GM19452 (cell line): Measurements from ENCODE around the gene LENG8.
"Not testable (repeated sequence)": the region's sequence is repeated elsewhere in the genome, so short reads cannot be mapped to it uniquely, and the experiment has no call there.

ENCODE experiments used
- ATAC-seq: cut with Tn5 transposase; IDR thresholded peaks from one replicate; pipeline ENCODE4 v1.9.1; 2021; ENCODE audit not compliant: unreplicated experiment

LENG8 gene

DNA sequence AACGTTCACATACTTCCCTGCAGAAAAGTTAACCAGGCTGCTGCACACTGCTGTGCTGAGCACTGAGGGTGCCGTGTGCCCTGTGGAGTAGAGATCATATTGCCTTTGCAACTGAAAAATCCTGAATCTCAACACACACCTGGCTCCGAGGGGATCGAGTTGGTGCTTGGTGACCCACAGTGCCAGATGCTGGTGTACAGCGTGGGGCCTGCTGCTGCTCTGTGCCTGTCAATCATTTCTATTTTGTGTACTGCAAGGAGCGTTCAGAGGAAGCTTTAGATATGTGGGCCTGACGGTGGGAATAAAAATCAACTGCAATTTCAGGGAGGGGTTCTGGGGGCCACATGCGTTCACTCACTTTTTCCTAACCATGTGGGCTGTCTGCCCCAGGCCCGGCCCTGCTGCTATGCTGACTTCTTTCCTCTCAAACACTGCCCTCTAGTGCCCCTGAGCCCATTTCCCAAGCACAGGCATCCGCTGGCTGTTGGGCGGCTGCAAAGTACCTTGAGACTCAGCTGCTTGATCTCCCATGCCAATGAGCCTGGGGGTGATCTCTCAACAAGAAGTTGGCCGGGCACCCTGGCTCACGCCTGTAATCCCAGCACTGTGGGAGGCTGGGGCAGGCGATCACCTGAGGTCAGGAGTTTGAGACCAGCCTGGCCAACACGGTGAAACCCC lies 9.7 kb upstream of the LENG8 start:
- ATAC-seq: no peak

DNA sequence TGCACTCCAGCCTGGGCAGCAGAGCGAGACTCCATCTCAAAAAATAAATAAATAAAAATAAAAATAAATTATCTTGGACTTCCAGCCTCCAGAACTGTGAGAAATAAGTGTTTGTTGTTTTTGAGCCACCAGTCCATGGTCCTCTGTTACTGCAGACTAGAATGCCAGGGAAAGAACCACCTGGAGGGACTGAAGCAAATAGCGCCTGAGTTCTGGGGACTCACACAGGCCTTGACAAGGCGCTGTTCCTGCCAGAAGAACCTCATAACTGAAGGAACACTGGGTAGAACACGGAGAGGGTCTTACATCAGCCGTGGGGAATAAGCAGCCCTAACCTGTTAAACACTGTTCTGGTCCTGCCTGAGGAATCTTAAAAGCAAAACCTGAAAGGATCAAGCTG lies 8.4 kb upstream of the LENG8 start:
- no peak for ATAC-seq

DNA sequence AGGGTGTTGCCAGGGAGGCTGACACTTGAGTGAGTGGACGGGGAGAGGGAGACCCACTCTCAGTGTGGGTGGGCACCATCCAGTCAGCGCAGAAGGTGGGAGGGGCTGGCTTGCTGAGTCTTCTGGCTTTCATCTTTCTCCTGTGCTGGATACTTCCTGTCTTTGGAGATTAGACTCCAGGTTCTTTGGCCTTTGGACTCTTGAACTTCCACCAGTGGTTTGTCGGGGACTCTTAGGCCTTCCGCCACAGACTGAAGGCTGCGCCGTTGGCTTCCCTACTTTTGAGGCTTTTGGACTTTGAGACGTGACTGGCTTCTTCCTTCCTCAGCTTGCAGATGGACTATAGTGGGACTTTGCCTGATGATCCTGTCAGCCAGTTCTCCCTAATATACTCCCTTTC lies 4.3 kb upstream of the LENG8 start:
- ATAC-seq: no peak

- not testable (repeated sequence) for ATAC-seq
Observed at GRCh38 chr19:54446349-54446748, 2.6 kb upstream of the LENG8 start.

DNA sequence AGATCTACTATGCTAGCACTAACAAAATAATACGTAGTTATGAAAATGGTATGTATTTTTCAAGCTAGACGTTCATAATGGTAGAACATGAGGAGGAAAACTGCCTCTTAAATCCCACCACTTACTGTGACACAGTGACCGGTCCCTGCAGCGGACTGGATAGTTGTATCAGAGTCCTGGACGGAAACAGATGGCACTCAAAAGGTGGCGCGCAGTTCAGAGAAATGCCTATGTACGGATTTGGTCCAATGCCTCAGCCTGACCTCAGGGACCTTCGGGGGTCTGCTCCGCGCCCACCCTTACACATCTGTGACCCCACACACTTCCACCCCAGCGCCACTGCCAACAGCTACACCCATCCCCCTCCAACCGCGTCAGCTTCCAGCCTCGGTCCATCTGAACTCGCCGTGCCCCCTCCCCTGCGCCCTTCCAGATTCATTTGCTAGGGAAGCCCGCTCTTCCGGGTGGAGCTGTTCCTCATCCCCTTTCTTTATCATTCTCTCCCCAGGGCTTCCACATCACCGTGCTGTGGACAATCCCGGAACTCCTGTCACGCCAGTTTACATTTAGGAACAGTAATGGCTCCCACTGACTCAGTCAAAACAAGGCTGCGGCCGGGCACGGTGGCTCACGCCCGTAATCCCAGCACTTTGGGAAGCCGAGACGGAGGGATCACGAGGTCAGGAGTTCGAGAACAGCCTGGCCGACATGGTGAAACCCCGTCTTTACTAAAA lies 792 bp upstream of the LENG8 start:
- ATAC-seq: peak; percentile 16

- peak; percentile 2 for ATAC-seq
Observed at GRCh38 chr19:54449701-54450069, 686 bp downstream of the LENG8 start.

- no peak for ATAC-seq
Observed at GRCh38 chr19:54451331-54451871, 2.4 kb downstream of the LENG8 start.

GRCh38 chr19:54451997-54452396 lies 3.0 kb downstream of the LENG8 start:
- ATAC-seq: no peak

DNA sequence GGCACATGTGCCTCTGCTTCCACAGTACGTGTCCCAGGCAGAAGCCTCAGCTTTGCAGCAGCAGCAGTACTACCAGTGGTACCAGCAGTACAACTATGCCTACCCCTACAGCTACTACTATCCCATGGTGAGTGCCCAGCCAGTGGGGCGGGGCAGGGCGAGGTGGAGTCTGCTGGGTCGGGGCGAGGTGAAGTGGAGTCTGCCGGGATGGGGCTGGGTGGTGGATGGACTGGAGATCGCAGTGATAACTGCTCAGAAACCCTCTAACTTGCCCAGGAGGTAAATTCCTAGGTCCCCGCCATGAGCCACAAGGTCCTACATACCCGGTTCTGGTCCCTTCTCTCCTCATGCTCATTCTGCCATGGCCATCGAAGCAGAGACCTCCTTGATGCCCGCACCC lies 3.6 kb downstream of the LENG8 start:
- no peak for ATAC-seq

DNA sequence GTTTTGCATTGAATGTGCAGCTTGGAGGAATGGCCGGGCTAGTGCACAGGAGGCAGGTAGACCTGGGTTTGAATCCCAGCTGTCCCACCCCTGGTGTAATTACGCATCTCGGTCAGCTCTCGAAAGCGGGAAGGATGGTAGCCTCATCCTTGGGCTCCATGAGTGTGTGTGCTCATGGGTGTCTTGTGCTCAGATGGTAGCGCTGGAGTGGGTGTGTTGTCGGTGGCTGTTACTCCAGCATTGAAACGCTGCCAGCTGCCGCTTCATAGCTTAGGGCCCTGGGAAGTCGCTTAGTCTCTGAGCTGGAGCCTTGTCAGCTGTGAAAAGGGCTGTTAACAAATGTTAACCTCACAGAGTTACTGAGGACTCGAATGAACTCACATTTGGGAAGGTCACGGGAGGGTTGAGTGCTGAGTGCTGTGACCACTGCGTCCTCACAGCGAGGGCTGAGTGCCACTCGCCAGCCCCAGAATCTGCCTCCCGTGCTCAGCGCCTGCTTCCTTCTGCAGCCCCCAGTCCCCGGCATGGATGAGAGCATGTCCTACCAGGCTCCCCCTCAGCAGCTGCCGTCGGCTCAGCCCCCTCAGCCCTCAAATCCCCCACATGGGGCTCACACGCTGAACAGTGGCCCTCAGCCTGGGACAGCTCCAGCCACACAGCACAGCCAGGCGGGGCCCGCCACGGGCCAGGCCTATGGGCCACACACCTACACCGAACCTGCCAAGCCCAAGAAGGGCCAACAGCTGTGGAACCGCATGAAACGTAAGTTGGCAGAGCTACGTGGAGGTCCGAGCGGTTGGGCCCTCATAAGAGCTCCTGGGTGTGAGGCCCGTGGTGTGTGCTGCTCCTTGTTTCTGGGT lies 5.2 kb downstream of the LENG8 start:
- no peak for ATAC-seq

GRCh38 chr19:54454781-54455675 lies 6.0 kb downstream of the LENG8 start:
- no peak for ATAC-seq

DNA sequence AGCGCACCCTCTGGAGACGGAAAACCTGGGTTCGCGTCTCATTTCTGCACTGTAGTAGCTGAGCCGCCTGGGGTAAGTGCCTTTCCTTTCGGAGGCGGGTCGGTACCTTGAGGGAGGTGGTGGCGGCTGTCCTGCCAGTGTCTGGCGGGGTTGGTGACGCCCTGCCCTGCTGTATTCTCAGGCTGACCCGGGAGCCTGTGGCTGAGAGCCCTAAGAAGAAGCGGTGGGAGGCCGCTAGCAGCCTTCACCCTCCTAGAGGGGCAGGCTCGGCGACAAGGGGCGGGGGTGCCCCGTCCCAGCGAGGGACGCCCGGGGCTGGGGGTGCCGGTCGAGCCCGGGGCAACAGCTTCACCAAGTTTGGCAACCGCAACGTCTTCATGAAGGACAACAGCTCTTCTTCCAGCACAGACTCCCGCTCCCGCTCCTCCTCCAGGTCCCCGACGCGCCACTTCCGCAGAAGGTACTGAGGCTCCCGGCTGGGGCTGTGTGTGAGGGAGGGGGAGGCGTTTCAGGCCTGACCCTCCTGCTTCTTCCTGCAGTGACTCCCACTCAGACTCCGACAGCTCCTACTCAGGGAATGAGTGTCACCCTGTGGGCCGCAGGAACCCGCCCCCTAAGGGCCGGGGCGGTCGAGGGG lies 6.9 kb downstream of the LENG8 start:
- no peak for ATAC-seq

DNA sequence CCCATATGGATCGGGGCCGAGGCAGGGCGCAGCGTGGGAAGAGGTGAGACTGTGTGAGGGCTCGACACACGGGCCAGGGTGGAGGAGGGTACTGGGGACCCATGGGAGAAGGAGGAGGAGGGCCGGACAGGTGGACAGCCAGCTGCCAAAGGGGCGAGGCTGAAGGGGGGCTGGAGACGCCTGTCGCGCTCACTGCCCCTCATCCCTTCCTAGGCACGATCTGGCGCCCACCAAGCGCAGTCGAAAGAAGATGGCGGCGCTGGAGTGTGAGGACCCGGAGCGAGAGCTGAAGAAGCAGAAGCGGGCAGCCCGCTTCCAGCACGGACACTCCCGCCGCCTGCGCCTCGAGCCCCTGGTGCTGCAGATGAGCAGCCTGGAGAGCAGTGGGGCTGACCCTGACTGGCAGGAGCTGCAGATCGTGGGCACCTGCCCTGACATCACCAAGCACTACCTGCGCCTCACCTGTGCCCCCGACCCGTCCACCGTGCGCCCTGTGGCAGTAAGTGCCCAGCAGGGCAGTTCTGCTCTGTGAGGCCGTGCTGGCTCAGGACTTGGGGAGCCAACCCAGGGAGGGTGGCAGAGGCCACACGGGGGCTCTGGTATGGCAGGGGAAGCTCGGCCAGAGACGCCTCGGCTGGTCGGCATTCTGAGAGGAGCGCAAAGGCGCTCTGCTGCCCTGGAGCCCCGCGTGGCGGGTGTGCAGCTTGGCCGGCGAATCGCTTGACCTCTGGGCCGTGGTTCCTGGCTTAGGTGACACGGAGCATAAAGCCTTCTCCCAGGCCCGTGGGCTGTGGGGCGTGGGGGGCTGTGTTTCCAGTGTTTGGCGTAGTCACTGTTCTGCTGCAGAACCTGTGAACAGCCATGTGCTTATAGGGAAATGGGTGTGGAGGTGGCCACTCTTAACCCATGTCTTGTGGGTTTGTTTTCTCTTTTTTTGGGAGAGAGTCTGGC lies 7.7 kb downstream of the LENG8 start:
- no peak for ATAC-seq

DNA sequence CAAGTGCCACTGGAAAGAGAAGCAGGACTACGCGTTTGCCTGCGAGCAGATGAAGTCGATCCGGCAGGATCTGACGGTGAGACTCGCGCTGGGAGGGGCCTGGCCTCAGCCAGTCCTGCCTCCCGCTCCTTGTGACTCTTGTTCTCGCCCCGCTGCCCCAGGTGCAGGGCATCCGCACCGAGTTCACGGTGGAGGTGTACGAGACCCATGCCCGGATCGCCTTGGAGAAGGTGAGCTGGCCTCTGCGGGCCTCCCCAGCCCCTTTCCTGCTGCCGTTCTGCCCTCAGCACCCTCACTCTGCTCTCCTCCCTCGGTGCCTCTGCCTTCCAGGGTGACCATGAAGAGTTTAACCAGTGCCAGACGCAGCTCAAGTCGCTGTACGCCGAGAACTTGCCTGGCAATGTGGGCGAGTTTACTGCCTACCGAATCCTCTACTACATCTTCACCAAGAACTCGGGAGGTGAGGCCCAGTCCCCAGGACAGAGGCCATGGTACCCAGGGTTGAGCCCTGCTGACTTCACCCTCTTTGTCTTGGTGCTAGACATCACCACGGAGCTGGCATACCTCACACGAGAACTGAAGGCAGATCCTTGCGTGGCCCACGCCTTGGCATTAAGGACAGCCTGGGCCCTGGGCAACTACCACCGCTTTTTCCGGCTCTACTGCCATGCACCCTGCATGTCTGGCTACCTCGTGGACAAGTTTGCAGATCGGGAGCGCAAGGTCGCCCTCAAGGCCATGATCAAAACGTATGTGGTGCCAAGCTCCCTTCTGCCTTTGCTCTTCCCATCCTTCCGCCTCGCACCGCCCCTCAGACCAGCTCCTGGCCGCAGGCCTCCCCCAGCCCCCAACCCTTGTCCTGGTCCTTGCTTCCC lies 9.0 kb downstream of the LENG8 start:
- no peak for ATAC-seq

- no peak for ATAC-seq
Observed at GRCh38 chr19:54458648-54459281, 9.8 kb downstream of the LENG8 start.

DNA sequence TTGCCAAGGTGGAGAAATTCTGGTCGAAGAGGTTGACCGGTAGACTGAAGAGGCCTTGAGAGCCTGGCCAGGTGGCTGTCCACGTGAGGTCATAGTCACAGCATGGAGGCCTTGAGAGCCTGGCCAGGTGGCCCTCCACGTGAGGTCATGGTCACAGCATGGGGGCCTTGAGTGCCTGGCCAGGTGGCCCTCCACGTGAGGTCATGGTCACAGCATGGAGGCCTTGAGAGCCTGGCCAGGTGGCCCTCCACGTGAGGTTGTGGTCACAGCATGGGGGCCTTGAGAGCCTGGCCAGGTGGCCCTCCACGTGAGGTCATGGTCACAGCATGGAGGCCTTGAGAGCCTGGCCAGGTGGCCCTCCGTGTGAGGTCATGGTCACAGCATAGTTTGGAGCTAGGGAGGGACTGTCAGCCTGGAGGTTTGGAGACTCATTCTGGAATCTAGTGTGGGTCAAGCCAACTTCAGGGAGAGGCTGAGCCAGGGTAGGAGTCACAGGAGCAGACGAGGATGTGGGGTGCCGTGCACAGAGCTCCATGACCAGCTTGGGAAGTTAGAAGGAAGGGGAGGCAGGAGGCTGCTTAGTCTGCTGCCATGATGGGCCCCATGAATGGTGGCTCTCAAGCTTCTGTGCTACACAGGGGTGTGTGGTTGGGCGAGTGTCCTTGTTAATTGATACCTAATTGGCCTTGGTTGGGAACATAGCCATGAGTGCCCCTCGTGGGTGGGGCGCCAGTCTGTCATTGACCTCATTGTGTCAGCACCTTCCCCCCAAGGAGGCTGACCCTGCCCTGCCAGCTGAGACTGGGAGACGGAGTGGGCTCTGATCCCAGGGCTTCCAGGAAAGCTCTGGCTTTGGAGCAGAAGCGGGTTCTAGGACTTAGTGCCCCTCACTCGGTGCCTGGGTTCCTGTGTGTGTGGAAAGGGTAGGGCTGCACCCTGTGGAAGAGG lies 10.6 kb downstream of the LENG8 start:
- ATAC-seq: no peak
